Astrocyte of the spinal cord (primary cell): Measurements from ENCODE around the gene ACSF2.

Experiments
- DNase-seq: peaks from one replicate; pipeline ENCODE4 v3.0.0; 2011; ENCODE audit warnings: low read depth, low spot score
- H3K4me3 ChIP-seq: 2 replicates; pipeline ENCODE4 v1.5.1; 2011; ENCODE audit warnings: low read depth, mild to moderate bottlenecking, low read length, moderate library complexity
- in situ Hi-C: cut with HindIII; loops from 2 replicates; pipeline ENCODE4 v1.10.0; 2017; ENCODE audit warnings: low sequenced_read_pairs
- TF ChIP-seq, protein P1 (sequence below): IDR thresholded peaks from 2 replicates; pipeline ENCODE4 v1.5.1; 2012; ENCODE audit warnings: low read depth, mild to moderate bottlenecking, low read length, inconsistent platforms

The ACSF2 gene

DNA sequence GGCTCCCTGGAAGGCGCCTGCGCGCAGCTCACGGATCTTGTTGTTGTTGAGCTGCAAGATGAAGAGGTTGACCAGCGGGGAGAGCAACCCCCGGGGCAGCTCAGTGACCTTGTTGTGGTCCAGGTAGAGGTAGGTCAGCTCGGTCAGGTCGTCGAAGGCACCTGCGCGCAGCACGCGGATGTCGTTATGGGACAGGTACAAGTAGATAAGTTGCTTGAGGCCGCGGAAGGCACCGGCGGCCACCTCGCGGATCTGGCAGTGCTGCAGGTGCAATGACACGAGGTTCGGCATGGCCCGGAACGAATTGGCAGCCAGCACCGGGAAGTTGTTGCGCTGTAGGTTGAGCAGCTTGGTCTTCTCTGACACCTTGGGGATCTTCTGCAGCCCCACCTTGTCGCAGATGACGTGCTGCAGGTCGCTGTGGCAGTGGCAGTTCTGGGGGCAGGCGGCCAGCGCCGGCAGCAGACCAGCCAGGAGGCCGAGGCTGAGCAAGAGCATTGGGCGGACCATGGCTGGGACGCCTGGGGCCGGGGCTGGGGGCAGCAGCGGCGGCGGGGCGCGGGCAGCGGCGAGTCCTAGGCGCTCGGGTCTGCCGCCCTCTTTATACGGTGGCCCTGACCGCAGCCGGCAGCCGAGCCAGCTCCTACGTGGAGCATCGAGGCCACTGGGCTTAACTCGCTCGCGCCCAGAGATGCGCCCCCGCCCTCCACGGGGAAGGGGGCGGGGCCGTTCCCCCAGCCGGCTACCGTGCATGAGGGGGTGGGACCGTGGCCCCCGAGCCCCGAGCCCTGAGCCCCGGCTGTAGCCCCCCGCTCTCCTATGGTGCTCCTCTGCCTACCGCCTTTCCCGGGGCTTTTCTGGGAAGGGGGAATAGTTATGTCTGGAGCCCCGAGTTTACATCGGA is 42.5 kb downstream of the ACSF2 start, which contains the start of gene CHAD:
CHAD (minus strand) TSS at position 577 of the 904 bp plus-strand sequence; CDS start at position 510, 67 bp downstream.
- in situ Hi-C loops = no loop called here
- DNase-seq = peak; percentile 9
- TF ChIP-seq, protein P1, sequence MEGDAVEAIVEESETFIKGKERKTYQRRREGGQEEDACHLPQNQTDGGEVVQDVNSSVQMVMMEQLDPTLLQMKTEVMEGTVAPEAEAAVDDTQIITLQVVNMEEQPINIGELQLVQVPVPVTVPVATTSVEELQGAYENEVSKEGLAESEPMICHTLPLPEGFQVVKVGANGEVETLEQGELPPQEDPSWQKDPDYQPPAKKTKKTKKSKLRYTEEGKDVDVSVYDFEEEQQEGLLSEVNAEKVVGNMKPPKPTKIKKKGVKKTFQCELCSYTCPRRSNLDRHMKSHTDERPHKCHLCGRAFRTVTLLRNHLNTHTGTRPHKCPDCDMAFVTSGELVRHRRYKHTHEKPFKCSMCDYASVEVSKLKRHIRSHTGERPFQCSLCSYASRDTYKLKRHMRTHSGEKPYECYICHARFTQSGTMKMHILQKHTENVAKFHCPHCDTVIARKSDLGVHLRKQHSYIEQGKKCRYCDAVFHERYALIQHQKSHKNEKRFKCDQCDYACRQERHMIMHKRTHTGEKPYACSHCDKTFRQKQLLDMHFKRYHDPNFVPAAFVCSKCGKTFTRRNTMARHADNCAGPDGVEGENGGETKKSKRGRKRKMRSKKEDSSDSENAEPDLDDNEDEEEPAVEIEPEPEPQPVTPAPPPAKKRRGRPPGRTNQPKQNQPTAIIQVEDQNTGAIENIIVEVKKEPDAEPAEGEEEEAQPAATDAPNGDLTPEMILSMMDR = no peak
- H3K4me3 ChIP-seq = peak within 1 kb of the TSS; percentile 12

DNA sequence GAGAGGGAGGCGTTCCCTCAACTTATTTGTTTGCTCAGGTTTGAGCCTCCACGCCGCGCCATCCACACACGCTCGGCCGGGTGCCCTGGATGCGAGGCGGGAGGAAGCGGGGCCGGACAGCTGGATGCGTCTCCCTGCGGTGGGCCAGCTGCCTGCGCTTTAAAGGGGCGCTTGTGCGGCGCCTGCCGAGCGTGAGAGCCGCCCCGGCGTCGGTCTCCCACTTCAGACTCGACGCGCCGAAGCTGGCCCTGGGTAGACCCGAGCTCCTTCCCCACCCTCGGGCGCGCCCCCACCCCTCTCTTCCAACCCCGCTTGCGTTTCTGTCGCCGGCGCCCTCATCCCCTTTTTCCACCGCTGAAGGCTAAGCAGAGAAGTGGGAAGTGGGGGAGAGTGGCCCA is 43.2 kb downstream of the ACSF2 start:
- TF ChIP-seq, protein P1 = no peak
- H3K4me3 ChIP-seq = peak overlapping the region; percentile 12
- no peak for DNase-seq
- in situ Hi-C loops = no loop called here

DNA sequence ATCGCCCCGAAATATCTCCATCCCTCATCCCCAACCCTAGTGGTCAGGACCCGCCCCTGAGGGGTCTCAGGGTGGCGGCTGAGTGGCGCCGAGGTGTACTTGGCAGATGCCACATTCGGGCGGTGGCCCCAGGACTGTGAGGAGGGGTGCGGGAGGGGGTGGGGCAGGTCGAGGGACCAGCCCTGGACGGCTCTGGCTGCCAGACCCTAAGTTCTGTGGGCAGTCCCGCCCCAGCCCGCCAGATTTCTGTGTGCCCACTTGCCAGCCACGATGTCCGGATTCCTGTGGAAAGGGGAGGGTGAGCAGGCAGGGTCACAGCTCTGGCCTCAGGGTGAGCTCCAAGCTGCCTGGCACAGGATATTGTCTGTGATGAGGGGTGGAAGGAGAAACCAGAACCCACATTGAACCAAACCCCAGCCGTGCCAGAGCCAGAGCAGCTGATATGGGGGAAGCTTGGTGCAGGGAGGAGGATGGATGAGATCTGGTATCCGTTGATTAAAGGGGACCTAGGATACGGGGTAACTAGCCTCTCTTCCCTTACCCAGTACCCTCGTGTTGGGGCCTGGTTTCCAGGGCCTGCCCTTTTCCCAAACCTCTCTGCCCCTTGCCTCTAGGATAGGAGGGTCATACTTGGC is 43.8 kb downstream of the ACSF2 start:
- H3K4me3 ChIP-seq = no peak overlapping the region
- in situ Hi-C loops = no loop called here
- TF ChIP-seq, protein P1 = no peak
- DNase-seq = no peak

DNA sequence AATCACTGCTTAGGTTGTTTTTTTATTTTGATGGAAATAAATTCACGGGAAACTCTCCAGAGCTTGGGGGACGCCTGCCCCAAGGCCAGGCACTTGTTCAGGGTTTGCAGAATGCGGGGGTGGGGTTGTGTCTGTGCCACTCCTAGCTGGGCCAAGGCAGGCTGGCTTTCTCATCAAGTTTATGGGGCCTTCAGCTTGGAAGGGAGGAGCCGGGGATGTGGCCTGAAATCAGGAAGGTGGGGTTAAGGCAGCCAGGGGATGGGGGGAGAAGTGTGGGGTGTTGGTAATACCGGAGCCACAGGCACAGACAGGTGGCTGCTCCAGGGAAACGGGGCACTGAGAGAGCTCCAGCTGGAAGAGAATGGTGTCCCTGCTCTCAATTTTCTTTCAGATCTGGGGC is 44.4 kb downstream of the ACSF2 start:
- no peak for DNase-seq
- H3K4me3 ChIP-seq = no peak overlapping the region
- in situ Hi-C loops = no loop called here
- TF ChIP-seq, protein P1 = no peak

DNA sequence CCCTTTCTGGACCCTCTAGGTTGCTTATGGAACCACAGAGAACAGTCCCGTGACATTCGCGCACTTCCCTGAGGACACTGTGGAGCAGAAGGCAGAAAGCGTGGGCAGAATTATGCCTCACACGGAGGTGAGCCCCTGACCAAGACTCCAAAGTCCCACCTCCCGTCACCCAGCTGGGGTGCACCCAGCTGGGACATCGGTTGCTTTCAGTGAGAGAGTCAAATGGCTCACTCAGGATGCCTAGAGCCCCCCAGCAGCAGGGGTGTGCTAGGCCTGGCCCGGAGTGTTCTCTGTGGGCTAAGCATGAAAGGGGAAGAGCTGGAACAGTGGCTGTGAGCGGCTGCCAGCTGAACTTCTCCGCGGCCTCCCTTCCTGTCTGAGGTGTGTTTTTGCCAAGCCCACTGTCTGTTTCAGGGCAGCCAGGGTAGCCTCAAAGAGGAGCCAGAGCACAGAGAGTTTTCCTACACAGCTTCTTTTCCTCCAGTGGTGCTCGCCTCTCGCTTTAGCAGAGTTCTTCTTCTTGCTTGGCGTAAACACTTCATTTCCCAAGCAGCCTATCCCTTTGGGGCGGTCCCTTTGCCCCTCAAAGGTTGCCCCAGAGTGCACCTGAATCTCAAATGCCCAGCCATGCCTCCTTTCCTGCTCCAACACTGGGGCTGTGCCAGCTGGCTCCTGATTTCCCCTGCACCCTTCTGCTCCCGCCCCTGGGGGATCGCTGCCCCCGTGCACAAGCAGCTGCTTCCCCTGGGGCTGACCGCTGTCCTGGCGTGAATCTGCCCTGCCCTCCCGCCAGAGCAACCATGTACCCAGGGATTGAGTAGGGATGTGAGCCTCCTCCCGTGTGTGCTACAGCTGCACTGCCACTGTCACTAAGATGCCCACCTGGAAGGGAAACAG is 45.2 kb downstream of the ACSF2 start:
- TF ChIP-seq, protein P1 = no peak
- no peak overlapping the region for H3K4me3 ChIP-seq
- in situ Hi-C loops = no loop called here

DNA sequence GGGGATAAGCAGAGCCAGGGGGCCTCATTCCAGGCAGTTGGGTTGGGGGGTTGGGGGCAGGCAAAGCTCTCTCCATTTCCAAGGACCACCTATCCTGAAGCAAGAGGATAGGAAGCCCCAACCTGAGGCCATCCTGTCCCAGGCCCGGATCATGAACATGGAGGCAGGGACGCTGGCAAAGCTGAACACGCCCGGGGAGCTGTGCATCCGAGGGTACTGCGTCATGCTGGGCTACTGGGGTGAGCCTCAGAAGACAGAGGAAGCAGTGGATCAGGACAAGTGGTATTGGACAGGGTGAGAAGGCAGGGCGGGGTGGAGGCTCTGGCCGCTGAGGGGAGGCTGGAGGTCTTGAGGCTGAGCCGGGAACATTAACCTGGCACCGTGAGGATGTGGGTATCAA is 46.3 kb downstream of the ACSF2 start:
- no peak for DNase-seq
- no peak overlapping the region for H3K4me3 ChIP-seq
- TF ChIP-seq, protein P1 = no peak
- in situ Hi-C loops = no loop called here

More for the DNA sequence above, 45.2 kb downstream of the ACSF2 start:
- no peak for DNase-seq
